Measurements from ENCODE around the gene TIMM9. TPM values are rescaled to one million over a fixed set of nuclear protein-coding genes. Genes with fewer than 3 reads are reported as not detected.
"Not testable (repeated sequence)": the region's sequence is repeated elsewhere in the genome, so short reads cannot be mapped to it uniquely, and the experiment has no call there.

Gene TIMM9
- 10 to 100 TPM; 28.4 to 30.7 TPM for total RNA-seq
- long read RNA-seq, donor 1, partial matches to known transcripts: 5 of 5 reads
- long read RNA-seq, donor 1, other reads (novel, unspliced or antisense): 0 of 5 reads
- long read RNA-seq, donor 2, transcript TIMM9-205 (4 exons, 430 nt): major isoform, 5 of 34 reads
- long read RNA-seq, donor 2, partial matches to known transcripts: 27 of 34 reads
- long read RNA-seq, donor 2, other reads (novel, unspliced or antisense): 0 of 34 reads

- intact Hi-C loops (cut with DNase I): no loop called here
- peak; percentile 99 for DNase-seq (ENCODE audit: low spot score)
Measured at GRCh38 chr14:58427281-58428117, at the start of gene TIMM9, which contains the start of gene KIAA0586. TIMM9 (minus strand) TSS chr14:58427531; CDS start chr14:58411945, 15,586 bp downstream. KIAA0586 (plus strand) TSS chr14:58427719; CDS start chr14:58428265, 546 bp downstream.

- intact Hi-C loops (cut with DNase I): no loop called here
- no peak for DNase-seq (ENCODE audit: low spot score)
Measured at GRCh38 chr14:58476320-58476719, 49.0 kb upstream of the TIMM9 start.

GRCh38 chr14:58469309-58469708 is 42.0 kb upstream of the TIMM9 start:
- DNase-seq (ENCODE audit: low spot score): no peak
- intact Hi-C loops (cut with DNase I): no loop called here

GRCh38 chr14:58467575-58467974 is 40.2 kb upstream of the TIMM9 start:
- no peak for DNase-seq (ENCODE audit: low spot score)

GRCh38 chr14:58466459-58466858 is 39.1 kb upstream of the TIMM9 start:
- intact Hi-C loops (cut with DNase I): no loop called here
- no peak for DNase-seq (ENCODE audit: low spot score)

More at GRCh38 chr14:58467575-58467974, 40.2 kb upstream of the TIMM9 start:
- intact Hi-C loops (cut with DNase I): no loop called here

GRCh38 chr14:58465421-58465820 is 38.1 kb upstream of the TIMM9 start:
- DNase-seq (ENCODE audit: low spot score): no peak
- intact Hi-C loops (cut with DNase I): no loop called here

GRCh38 chr14:58464652-58465051 is 37.3 kb upstream of the TIMM9 start:
- intact Hi-C loops (cut with DNase I): no loop called here
- DNase-seq (ENCODE audit: low spot score): no peak

- intact Hi-C loops (cut with DNase I): no loop called here
Measured at GRCh38 chr14:58463147-58463546, 35.8 kb upstream of the TIMM9 start.

GRCh38 chr14:58460772-58461171 is 33.4 kb upstream of the TIMM9 start:
- DNase-seq (ENCODE audit: low spot score): no peak
- intact Hi-C loops (cut with DNase I): no loop called here

More at GRCh38 chr14:58463147-58463546, 35.8 kb upstream of the TIMM9 start:
- DNase-seq (ENCODE audit: low spot score): no peak

GRCh38 chr14:58455593-58456265 is 28.4 kb upstream of the TIMM9 start:
- intact Hi-C loops (cut with DNase I): no loop called here

GRCh38 chr14:58444627-58445026 is 17.3 kb upstream of the TIMM9 start:
- no peak for DNase-seq (ENCODE audit: low spot score)
- intact Hi-C loops (cut with DNase I): no loop called here

More at GRCh38 chr14:58455593-58456265, 28.4 kb upstream of the TIMM9 start:
- no peak for DNase-seq (ENCODE audit: low spot score)

GRCh38 chr14:58439476-58439875 is 12.1 kb upstream of the TIMM9 start:
- DNase-seq (ENCODE audit: low spot score): no peak
- intact Hi-C loops (cut with DNase I): no loop called here

GRCh38 chr14:58430156-58430555 is 2.8 kb upstream of the TIMM9 start:
- DNase-seq (ENCODE audit: low spot score): no peak
- intact Hi-C loops (cut with DNase I): no loop called here

- no peak for DNase-seq (ENCODE audit: low spot score)
- intact Hi-C loops (cut with DNase I): no loop called here
Measured at GRCh38 chr14:58428118-58428683, 870 bp upstream of the TIMM9 start.

- intact Hi-C loops (cut with DNase I): no loop called here
- peak; percentile 84 for DNase-seq (ENCODE audit: low spot score)
Measured at GRCh38 chr14:58426670-58427280, 556 bp downstream of the TIMM9 start.

GRCh38 chr14:58416934-58417333 is 10.4 kb downstream of the TIMM9 start:
- intact Hi-C loops (cut with DNase I); DNase-seq (ENCODE audit: low spot score): not testable (repeated sequence)

GRCh38 chr14:58415636-58416547 is 11.4 kb downstream of the TIMM9 start:
- no peak for DNase-seq (ENCODE audit: low spot score)
- intact Hi-C loops (cut with DNase I): no loop called here

- intact Hi-C loops (cut with DNase I): no loop called here
- DNase-seq (ENCODE audit: low spot score): no peak
Measured at GRCh38 chr14:58414845-58415244, 12.5 kb downstream of the TIMM9 start.

Measured in posterior vena cava (tissue), 2 donors.